MM.1S (cell line): ENCODE data around the gene SEC24D.

Source experiments
- DNase-seq: peaks from one replicate; pipeline ENCODE4 v3.0.0-alpha.2; 2015
- H2AFZ ChIP-seq: fragments of 300-600 bp; sonication (generic); 2 replicates; pipeline ENCODE4 v1.6.0; 2016; ENCODE audit warnings: antibody characterized with exemption, low read length
- H3F3A ChIP-seq: fragments of 300-600 bp; sonication (generic); 2 replicates; pipeline ENCODE4 v1.6.1; 2016; ENCODE audit warnings: mild to moderate bottlenecking, antibody characterized with exemption, low read length, moderate library complexity, mixed read lengths; ENCODE audit not compliant: insufficient read depth
- H3K27ac ChIP-seq: fragments of 300-600 bp; sonication (generic); 2 replicates; pipeline ENCODE4 v1.5.1; 2016; ENCODE audit warnings: mild to moderate bottlenecking, low read length
- H3K27me3 ChIP-seq: fragments of 300-600 bp; sonication (generic); replicated peaks from 2 replicates; pipeline ENCODE4 v1.6.0; 2016; ENCODE audit warnings: low read length; ENCODE audit not compliant: insufficient read depth
- H3K36me3 ChIP-seq: fragments of 300-600 bp; sonication (generic); replicated peaks from 2 replicates; pipeline ENCODE4 v1.6.1; 2016; ENCODE audit warnings: mild to moderate bottlenecking, low read length, mixed read lengths; ENCODE audit not compliant: insufficient read depth
- H3K4me1 ChIP-seq: fragments of 300-600 bp; sonication (generic); 2 replicates; pipeline ENCODE4 v1.6.1; 2016; ENCODE audit warnings: low read length, mixed read lengths
- H3K4me2 ChIP-seq: fragments of 300-600 bp; sonication (generic); 2 replicates; pipeline ENCODE4 v1.6.0; 2016; ENCODE audit warnings: low read depth, low read length
- H3K4me3 ChIP-seq: fragments of 300-600 bp; sonication (generic); 2 replicates; pipeline ENCODE4 v1.5.1; 2016; ENCODE audit warnings: low read length, mixed read lengths
- H3K79me2 ChIP-seq: fragments of 300-600 bp; sonication (generic); 2 replicates; pipeline ENCODE4 v1.6.1; 2016; ENCODE audit warnings: mixed run types, low read length, mixed read lengths
- H3K9ac ChIP-seq: fragments of 300-600 bp; sonication (generic); 2 replicates; pipeline ENCODE4 v1.6.1; 2016; ENCODE audit warnings: low read length, mixed read lengths
- H3K9me2 ChIP-seq: fragments of 300-600 bp; sonication (generic); replicated peaks from 2 replicates; pipeline ENCODE4 v1.6.1; 2016; ENCODE audit warnings: mild to moderate bottlenecking, low read length, mixed read lengths; ENCODE audit not compliant: insufficient read depth
- H3K9me3 ChIP-seq: fragments of 300-600 bp; sonication (generic); replicated peaks from 2 replicates; pipeline ENCODE4 v1.6.1; 2016; ENCODE audit warnings: mild to moderate bottlenecking, low read length, mixed read lengths; ENCODE audit not compliant: insufficient read depth
- H4K20me1 ChIP-seq: fragments of 300-600 bp; sonication (generic); 2 replicates; pipeline ENCODE4 v1.6.1; 2016; ENCODE audit warnings: mild to moderate bottlenecking, low read length, moderate library complexity, mixed read lengths; ENCODE audit not compliant: insufficient read depth
- EZH2 ChIP-seq: fragments of 300-600 bp; sonication (generic); optimal IDR thresholded peaks from 2 replicates; pipeline ENCODE3; 2017; ENCODE audit warnings: low read depth, mild to moderate bottlenecking, antibody characterized with exemption, low read length, mixed read lengths
- EZH2phosphoT487 ChIP-seq: fragments of 300-600 bp; sonication (generic); IDR thresholded peaks from 2 replicates; pipeline ENCODE4 v1.6.1; 2018; ENCODE audit warnings: antibody characterized with exemption, low read length
- TF ChIP-seq, protein P1 (sequence below): fragments of 300-600 bp; sonication (generic); IDR thresholded peaks from 2 replicates; pipeline ENCODE4 v1.5.1; 2016; ENCODE audit warnings: antibody characterized with exemption, low read length, mixed read lengths

Gene SEC24D

GRCh38 chr4:118683513-118683912 lies 152.4 kb downstream of the SEC24D start:
- Histone ChIP-seq H4K20me1 (no peaks in the 10 kb centered on the region), H3F3A (no peaks in the 10 kb centered on the region), H3K27me3 (no peaks in the 10 kb centered on the region), H3K4me1 (peaks cover 12% of the 10 kb centered on the region), H3K36me3 (no peaks in the 10 kb centered on the region), H3K9me3 (no peaks in the 10 kb centered on the region), H2AFZ (peak overlapping the region; percentile 19; the same call in 1 of the 2 replicates), H3K27ac (no peak overlapping the region), H3K79me2 (peaks cover 27% of the 10 kb centered on the region), H3K4me2 (no peak overlapping the region), H3K9ac (no peak overlapping the region), H3K9me2 (no peaks in the 10 kb centered on the region), H3K4me3 (no peak overlapping the region)
- TF ChIP-seq EZH2phosphoT487: no peak
- no peak for DNase-seq

GRCh38 chr4:118682928-118683327 lies 153.0 kb downstream of the SEC24D start:
- H3K27ac ChIP-seq: no peak overlapping the region
- TF ChIP-seq EZH2phosphoT487 (no peak), EZH2 (no peak)
- TF ChIP-seq, protein P1, sequence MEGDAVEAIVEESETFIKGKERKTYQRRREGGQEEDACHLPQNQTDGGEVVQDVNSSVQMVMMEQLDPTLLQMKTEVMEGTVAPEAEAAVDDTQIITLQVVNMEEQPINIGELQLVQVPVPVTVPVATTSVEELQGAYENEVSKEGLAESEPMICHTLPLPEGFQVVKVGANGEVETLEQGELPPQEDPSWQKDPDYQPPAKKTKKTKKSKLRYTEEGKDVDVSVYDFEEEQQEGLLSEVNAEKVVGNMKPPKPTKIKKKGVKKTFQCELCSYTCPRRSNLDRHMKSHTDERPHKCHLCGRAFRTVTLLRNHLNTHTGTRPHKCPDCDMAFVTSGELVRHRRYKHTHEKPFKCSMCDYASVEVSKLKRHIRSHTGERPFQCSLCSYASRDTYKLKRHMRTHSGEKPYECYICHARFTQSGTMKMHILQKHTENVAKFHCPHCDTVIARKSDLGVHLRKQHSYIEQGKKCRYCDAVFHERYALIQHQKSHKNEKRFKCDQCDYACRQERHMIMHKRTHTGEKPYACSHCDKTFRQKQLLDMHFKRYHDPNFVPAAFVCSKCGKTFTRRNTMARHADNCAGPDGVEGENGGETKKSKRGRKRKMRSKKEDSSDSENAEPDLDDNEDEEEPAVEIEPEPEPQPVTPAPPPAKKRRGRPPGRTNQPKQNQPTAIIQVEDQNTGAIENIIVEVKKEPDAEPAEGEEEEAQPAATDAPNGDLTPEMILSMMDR: peak; percentile 49
- no peaks in the 10 kb centered on the region for H3K36me3 ChIP-seq
- no peaks in the 10 kb centered on the region for H3K9me3 ChIP-seq
- no peak overlapping the region for H3K4me2 ChIP-seq
- no peak overlapping the region for H3K4me3 ChIP-seq
- peak overlapping the region; percentile 19; the same call in 1 of the 2 replicates for H2AFZ ChIP-seq
- H3K27me3 ChIP-seq: no peaks in the 10 kb centered on the region
- H3K9ac ChIP-seq: no peak overlapping the region
- no peaks in the 10 kb centered on the region for H4K20me1 ChIP-seq
- H3K79me2 ChIP-seq: peaks cover 24% of the 10 kb centered on the region
- no peaks in the 10 kb centered on the region for H3F3A ChIP-seq
- H3K4me1 ChIP-seq: peaks cover 12% of the 10 kb centered on the region
- DNase-seq: peak; percentile 24
- no peaks in the 10 kb centered on the region for H3K9me2 ChIP-seq

- Histone ChIP-seq H3K4me2 (no peak overlapping the region), H3K9me3 (no peaks in the 10 kb centered on the region), H3K27me3 (no peaks in the 10 kb centered on the region), H3K9me2 (no peaks in the 10 kb centered on the region), H3K4me1 (peaks cover 4% of the 10 kb centered on the region), H3K79me2 (peaks cover 3% of the 10 kb centered on the region), H3K9ac (no peak overlapping the region), H4K20me1 (no peaks in the 10 kb centered on the region), H2AFZ (no peak overlapping the region), H3K36me3 (no peaks in the 10 kb centered on the region), H3K27ac (no peak overlapping the region), H3F3A (no peaks in the 10 kb centered on the region), H3K4me3 (no peak overlapping the region)
- TF ChIP-seq, protein P1: no peak
- TF ChIP-seq EZH2 (no peak), EZH2phosphoT487 (no peak)
- no peak for DNase-seq
Observed at GRCh38 chr4:118680808-118681207, 155.1 kb downstream of the SEC24D start.

- Histone ChIP-seq H3K9me2 (no peaks in the 10 kb centered on the region), H3K79me2 (no peaks in the 10 kb centered on the region), H3K4me1 (no peaks in the 10 kb centered on the region), H3K27me3 (no peaks in the 10 kb centered on the region), H3F3A (no peaks in the 10 kb centered on the region), H3K4me2 (no peak overlapping the region), H3K4me3 (no peak overlapping the region), H3K36me3 (no peaks in the 10 kb centered on the region), H3K9ac (no peak overlapping the region), H3K9me3 (no peaks in the 10 kb centered on the region), H2AFZ (no peak overlapping the region), H4K20me1 (no peaks in the 10 kb centered on the region), H3K27ac (no peak overlapping the region)
- TF ChIP-seq, protein P1: no peak
- TF ChIP-seq EZH2phosphoT487 (no peak), EZH2 (no peak)
- no peak for DNase-seq
Observed at GRCh38 chr4:118676128-118676527, 159.8 kb downstream of the SEC24D start.
